Thymus (tissue), 11 donors: Measurements from ENCODE around the gene SLC34A1. TPM values are rescaled to one million over a fixed set of nuclear protein-coding genes. Genes with fewer than 3 reads are reported as not detected.

Experiments used
- DNase-seq, 9 donors: peaks; one replicate each; pipeline ENCODE4 v3.0.0-alpha.2; 2013; ENCODE audit warnings: low spot score in 9 of 9, low read depth in 6 of 9, missing footprints in 1 of 9
- H3K27ac ChIP-seq, 2 donors: one replicate each; pipeline ENCODE4 v1.5.1; 2013; ENCODE audit warnings: control low read depth in 1 of 2, low read depth in 1 of 2, low read length in 1 of 2, mild to moderate bottlenecking in 1 of 2, moderate library complexity in 1 of 2
- H3K27me3 ChIP-seq, 2 donors: one replicate each; pipeline ENCODE4 v1.5.1; 2013; ENCODE audit warnings: low read length in 1 of 2; ENCODE audit not compliant: control insufficient read depth in 2 of 2, insufficient read depth in 1 of 2
- H3K36me3 ChIP-seq, 2 donors: one replicate each; pipeline ENCODE4 v1.5.1; 2013; ENCODE audit warnings: low read length in 1 of 2, mild to moderate bottlenecking in 1 of 2, moderate library complexity in 1 of 2; ENCODE audit not compliant: control insufficient read depth in 2 of 2, insufficient read depth in 2 of 2
- H3K4me1 ChIP-seq, 2 donors: one replicate each; pipeline ENCODE4 v1.5.1; 2013; ENCODE audit warnings: low read length in 2 of 2; ENCODE audit not compliant: control insufficient read depth in 2 of 2, insufficient read depth in 2 of 2
- H3K4me3 ChIP-seq, 2 donors: one replicate each; pipeline ENCODE4 v1.5.1; 2013; ENCODE audit warnings: low read length in 2 of 2, control low read depth in 1 of 2, mild to moderate bottlenecking in 1 of 2
- H3K9me3 ChIP-seq, 2 donors: one replicate each; pipeline ENCODE4 v1.5.1; 2013; ENCODE audit warnings: low read length in 1 of 2, mild to moderate bottlenecking in 1 of 2; ENCODE audit not compliant: control insufficient read depth in 2 of 2, insufficient read depth in 1 of 2
- WGBS: extraction: QIAGEN DNeasy Blood & Tissue Kit; methylation state at CpG from one replicate; pipeline ENCODE4 v1.1.7; 2013; 5-methylcytosine and 5-hydroxymethylcytosine counted together
- polyA plus RNA-seq: library from polyadenylated mRNA; stranded (reverse); fragments of 200-250 nt; gene quantifications from one replicate; pipeline ENCODE4 v1.2.3, GENCODE V29; 2013
- total RNA-seq: library from RNA; stranded (reverse); fragments of 120-200 nt; gene quantifications from one replicate; pipeline ENCODE4 v1.2.4, GENCODE V29; 2013
- donor health status: healthy.

SLC34A1 gene
- total and polyA plus RNA-seq, 2 donors: 0.02 to 0.05 TPM

GRCh38 chr5:177378884-177379883 lies 5.0 kb upstream of the SLC34A1 start:
- Histone ChIP-seq H3K36me3 (peaks cover 0 to under 1% of the 10 kb centered on the region in 2 donors), H3K9me3 (peaks cover 0 to 6% of the 10 kb centered on the region in 2 donors), H3K4me1 (peaks cover 2 to 13% of the 10 kb centered on the region in 2 donors), H3K27me3 (no peaks in the 10 kb centered on the region), H3K27ac (no peak overlapping the region), H3K4me3 (no peak overlapping the region)
- peak in 1 of 9 donors; percentile 39 for DNase-seq
- 66% methylated on average over 15 of the region's 15 CpGs for WGBS

- no peak for DNase-seq
- Histone ChIP-seq H3K4me3 (no peak overlapping the region), H3K9me3 (peaks cover 0 to 6% of the 10 kb centered on the region in 2 donors), H3K4me1 (peaks cover 2 to 13% of the 10 kb centered on the region in 2 donors), H3K27me3 (peaks cover 0 to 3% of the 10 kb centered on the region in 2 donors), H3K27ac (no peak overlapping the region), H3K36me3 (no peaks in the 10 kb centered on the region)
- 99% methylated on average over 6 of the region's 6 CpGs for WGBS
These were observed 3.5 kb upstream of the SLC34A1 start for GRCh38 chr5:177380805-177381126.

GRCh38 chr5:177382423-177383029 lies 1.7 kb upstream of the SLC34A1 start:
- 33% methylated on average over 11 of the region's 11 CpGs for WGBS
- Histone ChIP-seq H3K4me3 (no peak overlapping the region), H3K27me3 (peaks cover 0 to 5% of the 10 kb centered on the region in 2 donors), H3K27ac (no peak overlapping the region), H3K9me3 (peaks cover 0 to 6% of the 10 kb centered on the region in 2 donors), H3K36me3 (no peaks in the 10 kb centered on the region), H3K4me1 (peaks cover 2 to 13% of the 10 kb centered on the region in 2 donors)
- peak in 3 of 9 donors; percentile 47 to 76 (median 67) for DNase-seq

GRCh38 chr5:177383181-177383580 lies 1.1 kb upstream of the SLC34A1 start:
- H3K9me3 ChIP-seq: peaks cover 0 to 6% of the 10 kb centered on the region in 2 donors
- no peaks in the 10 kb centered on the region for H3K36me3 ChIP-seq
- peaks cover 2 to 13% of the 10 kb centered on the region in 2 donors for H3K4me1 ChIP-seq
- no peak for DNase-seq
- peaks cover 0 to 5% of the 10 kb centered on the region in 2 donors for H3K27me3 ChIP-seq
- no peak overlapping the region for H3K4me3 ChIP-seq
- WGBS: 97% methylated on average over 9 of the region's 9 CpGs
- no peak overlapping the region for H3K27ac ChIP-seq

- H3K4me3 ChIP-seq: no peak overlapping the region
- H3K27ac ChIP-seq: no peak overlapping the region
These were observed 1.5 kb downstream of the SLC34A1 start for GRCh38 chr5:177385720-177386119.

GRCh38 chr5:177386542-177386941 lies 2.3 kb downstream of the SLC34A1 start:
- Histone ChIP-seq H3K4me3 (no peak overlapping the region), H3K27me3 (peaks cover 3 to 11% of the 10 kb centered on the region in 2 donors), H3K4me1 (peaks cover 2 to 40% of the 10 kb centered on the region in 2 donors), H3K36me3 (no peaks in the 10 kb centered on the region), H3K27ac (no peak overlapping the region), H3K9me3 (peaks cover 0 to 6% of the 10 kb centered on the region in 2 donors)
- no peak for DNase-seq
- 92% methylated on average over 8 of the region's 8 CpGs for WGBS

More at GRCh38 chr5:177385720-177386119, 1.5 kb downstream of the SLC34A1 start:
- Histone ChIP-seq H3K27me3 (peaks cover 3 to 11% of the 10 kb centered on the region in 2 donors), H3K4me1 (peaks cover 2 to 37% of the 10 kb centered on the region in 2 donors), H3K9me3 (peaks cover 0 to 6% of the 10 kb centered on the region in 2 donors), H3K36me3 (no peaks in the 10 kb centered on the region)
- DNase-seq: no peak
- 69% methylated on average over 11 of the region's 11 CpGs for WGBS

GRCh38 chr5:177387405-177387804 lies 3.2 kb downstream of the SLC34A1 start:
- 95% methylated on average over 14 of the region's 14 CpGs for WGBS

GRCh38 chr5:177388521-177389052 lies 4.4 kb downstream of the SLC34A1 start:
- no peak for DNase-seq
- WGBS: 95% methylated on average over 10 of the region's 10 CpGs
- peaks cover 3 to 13% of the 10 kb centered on the region in 2 donors for H3K27me3 ChIP-seq
- H3K27ac ChIP-seq: no peak overlapping the region
- H3K4me3 ChIP-seq: no peak overlapping the region
- no peaks in the 10 kb centered on the region for H3K9me3 ChIP-seq
- H3K4me1 ChIP-seq: peaks cover 0 to 36% of the 10 kb centered on the region in 2 donors
- H3K36me3 ChIP-seq: no peaks in the 10 kb centered on the region

More at GRCh38 chr5:177387405-177387804, 3.2 kb downstream of the SLC34A1 start:
- Histone ChIP-seq H3K4me3 (no peak overlapping the region), H3K36me3 (no peaks in the 10 kb centered on the region), H3K27me3 (peaks cover 3 to 11% of the 10 kb centered on the region in 2 donors), H3K4me1 (peaks cover 2 to 38% of the 10 kb centered on the region in 2 donors), H3K9me3 (peaks cover 0 to 5% of the 10 kb centered on the region in 2 donors), H3K27ac (no peak overlapping the region)
- no peak for DNase-seq
